HUES64 (cell line): ENCODE measurements around the gene KRT86.
"Not testable (repeated sequence)": the region's sequence is repeated elsewhere in the genome, so short reads cannot be mapped to it uniquely, and the experiment has no call there.

Experiments
- H3K27ac ChIP-seq: 2 replicates; pipeline ENCODE4 v1.7.0; 2013; ENCODE audit warnings: low read depth, low read length, inconsistent platforms
- H3K27me3 ChIP-seq: 2 replicates; pipeline ENCODE4 v1.6.1; 2013; ENCODE audit warnings: mild to moderate bottlenecking, low read length; ENCODE audit not compliant: insufficient read depth
- H3K36me3 ChIP-seq: 2 replicates; pipeline ENCODE4 v1.6.1; 2013; ENCODE audit warnings: mild to moderate bottlenecking, low read length; ENCODE audit not compliant: insufficient read depth
- H3K4me1 ChIP-seq: 2 replicates; pipeline ENCODE4 v1.6.1; 2013; ENCODE audit warnings: mild to moderate bottlenecking, low read length, moderate library complexity; ENCODE audit not compliant: insufficient read depth
- H3K4me3 ChIP-seq: 2 replicates; pipeline ENCODE4 v1.5.1; 2013; ENCODE audit warnings: mild to moderate bottlenecking, low read length, moderate library complexity
- H3K9ac ChIP-seq: 2 replicates; pipeline ENCODE4 v1.6.1; 2013; ENCODE audit warnings: mild to moderate bottlenecking, low read depth, low read length
- H3K9me3 ChIP-seq: 2 replicates; pipeline ENCODE4 v1.6.1; 2013; ENCODE audit warnings: low read depth, low read length; ENCODE audit not compliant: insufficient read depth
- WGBS: fragments of 150-250, 120-280 bp; methylation state at CpG from one replicate; pipeline ENCODE4 v1.1.7; 2013; ENCODE audit warnings: missing lambda C conversion rate; 5-methylcytosine and 5-hydroxymethylcytosine counted together

Gene KRT86

DNA sequence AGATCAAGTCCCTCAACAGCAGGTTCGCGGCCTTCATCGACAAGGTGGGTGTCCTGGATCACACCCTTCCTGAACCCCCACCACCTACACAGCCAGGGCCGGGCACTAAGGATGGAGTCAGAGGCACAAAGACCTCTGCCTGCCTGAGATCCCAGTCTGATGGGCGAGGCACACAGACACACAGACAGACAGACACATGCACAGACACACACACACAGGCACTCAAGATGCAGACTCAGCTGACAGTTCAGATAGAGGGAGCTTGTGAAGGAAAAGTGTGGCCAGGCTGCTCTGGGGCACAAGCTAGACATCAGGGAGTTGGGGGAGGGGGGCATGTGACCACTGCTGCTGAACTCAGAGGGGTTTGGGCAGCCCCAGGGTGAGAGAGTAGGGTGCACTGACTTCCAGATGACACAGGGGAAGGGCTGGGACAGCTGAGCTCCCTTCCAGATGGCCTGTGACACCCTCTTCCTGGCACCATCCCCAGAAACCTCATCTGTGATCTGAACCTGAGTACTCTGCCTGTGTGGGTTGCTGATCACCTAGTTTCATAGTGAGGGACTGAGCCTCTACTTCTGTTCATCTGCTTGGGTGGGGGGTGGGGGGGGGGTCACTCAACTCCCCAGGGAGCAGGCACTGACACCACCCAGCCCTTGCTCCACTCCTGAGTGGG is 27.9 kb downstream of the KRT86 start:
- H3K9ac ChIP-seq, H3K4me1 ChIP-seq: not testable (repeated sequence)
- no CpG with 5 or more reads among the region's 5 CpGs for WGBS

DNA sequence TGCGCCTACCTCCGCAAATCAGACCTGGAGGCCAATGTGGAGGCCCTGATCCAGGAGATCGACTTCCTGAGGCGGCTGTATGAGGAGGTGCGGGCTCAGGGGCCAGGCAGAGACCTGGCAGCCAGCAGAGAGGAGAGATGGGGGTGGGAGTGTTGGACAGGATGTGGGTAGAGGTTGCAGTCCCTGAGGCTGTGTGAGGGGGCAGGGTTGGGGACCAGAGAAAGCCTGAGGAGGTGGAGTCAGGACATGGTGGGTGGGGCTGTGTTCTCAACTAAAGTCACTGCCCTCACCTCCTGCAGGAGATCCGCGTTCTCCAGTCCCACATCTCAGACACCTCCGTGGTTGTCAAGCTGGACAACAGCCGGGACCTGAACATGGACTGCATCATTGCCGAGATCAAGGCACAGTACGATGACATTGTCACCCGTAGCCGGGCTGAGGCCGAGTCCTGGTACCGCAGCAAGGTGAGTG is 30.5 kb downstream of the KRT86 start:
- 88% methylated on average over 15 of the region's 15 CpGs for WGBS
- not testable (repeated sequence) for H3K9ac ChIP-seq, H3K4me3 ChIP-seq, H3K4me1 ChIP-seq, H3K27ac ChIP-seq, H3K9me3 ChIP-seq, H3K36me3 ChIP-seq
- peaks cover 39% of the 10 kb centered on the region for H3K27me3 ChIP-seq

More for the DNA sequence above, 27.9 kb downstream of the KRT86 start:
- not testable (repeated sequence) for H3K9me3 ChIP-seq, H3K27ac ChIP-seq, H3K4me3 ChIP-seq, H3K36me3 ChIP-seq
- peaks cover 26% of the 10 kb centered on the region for H3K27me3 ChIP-seq

DNA sequence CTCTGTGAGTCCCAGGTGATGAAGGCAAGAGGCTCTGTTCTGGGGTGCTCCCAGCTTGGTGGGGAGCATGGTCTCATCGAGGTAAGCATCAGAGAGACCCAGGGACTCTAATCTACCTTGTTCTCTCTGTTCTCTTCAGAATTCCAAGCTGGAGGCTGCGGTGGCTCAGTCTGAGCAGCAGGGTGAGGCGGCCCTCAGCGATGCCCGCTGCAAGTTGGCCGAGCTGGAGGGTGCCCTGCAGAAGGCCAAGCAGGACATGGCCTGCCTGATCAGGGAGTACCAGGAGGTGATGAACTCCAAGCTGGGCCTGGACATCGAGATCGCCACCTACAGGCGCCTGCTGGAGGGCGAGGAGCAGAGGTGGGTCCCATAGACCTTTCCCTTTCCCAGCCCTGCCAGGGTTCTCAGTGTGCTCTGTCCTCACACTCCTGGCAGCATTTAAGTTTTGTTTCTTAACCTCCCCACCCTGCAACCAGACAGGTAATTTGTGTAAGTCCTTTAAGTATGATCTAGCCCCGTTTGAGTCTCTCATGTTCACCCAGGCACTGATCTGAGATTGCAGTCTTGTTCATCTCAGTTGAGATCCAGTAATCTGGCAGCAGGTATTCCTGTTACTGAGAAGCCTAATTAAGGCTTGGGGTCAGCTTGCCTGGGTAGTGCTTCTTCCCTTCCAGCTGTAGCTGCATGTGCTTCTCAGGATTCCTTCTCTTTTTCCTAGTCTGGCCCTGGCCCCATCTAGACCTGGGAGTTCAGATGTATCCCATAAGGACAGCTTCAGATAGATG is 31.7 kb downstream of the KRT86 start:
- Histone ChIP-seq H3K27ac (no peak overlapping the region), H3K36me3 (no peaks in the 10 kb centered on the region), H3K9ac (no peak overlapping the region), H3K27me3 (peaks cover 50% of the 10 kb centered on the region), H3K4me3 (no peak overlapping the region), H3K4me1 (peaks cover 7% of the 10 kb centered on the region), H3K9me3 (no peaks in the 10 kb centered on the region)
- WGBS = 63% methylated on average over 11 of the region's 11 CpGs

DNA sequence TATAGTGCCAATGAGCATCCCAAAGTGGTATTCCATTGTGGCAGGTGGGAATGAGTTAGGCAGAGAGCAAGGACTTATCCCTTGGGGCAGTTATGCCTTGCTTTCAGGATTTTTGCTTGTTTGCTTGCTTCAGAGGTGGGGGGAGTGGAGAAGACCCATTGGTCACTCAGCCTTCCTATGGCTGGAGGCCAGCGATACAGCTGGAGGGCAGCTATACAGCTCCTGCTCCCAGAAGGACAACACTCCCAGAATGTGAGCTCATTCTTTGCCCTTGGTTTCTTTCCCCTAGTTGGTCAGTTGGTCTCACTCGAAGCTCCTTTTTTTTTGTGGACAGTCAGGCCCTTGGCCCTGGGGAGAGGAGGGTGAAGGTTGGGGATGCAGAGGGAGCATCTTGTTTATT is 32.3 kb downstream of the KRT86 start:
- H3K27me3 ChIP-seq = peaks cover 52% of the 10 kb centered on the region
- H3K4me1 ChIP-seq = peaks cover 7% of the 10 kb centered on the region
- H3K4me3 ChIP-seq = no peak overlapping the region
- H3K36me3 ChIP-seq = no peaks in the 10 kb centered on the region
- no peak overlapping the region for H3K27ac ChIP-seq
- H3K9me3 ChIP-seq = no peaks in the 10 kb centered on the region
- H3K9ac ChIP-seq = no peak overlapping the region
- 92% methylated on average over 2 of the region's 2 CpGs for WGBS

DNA sequence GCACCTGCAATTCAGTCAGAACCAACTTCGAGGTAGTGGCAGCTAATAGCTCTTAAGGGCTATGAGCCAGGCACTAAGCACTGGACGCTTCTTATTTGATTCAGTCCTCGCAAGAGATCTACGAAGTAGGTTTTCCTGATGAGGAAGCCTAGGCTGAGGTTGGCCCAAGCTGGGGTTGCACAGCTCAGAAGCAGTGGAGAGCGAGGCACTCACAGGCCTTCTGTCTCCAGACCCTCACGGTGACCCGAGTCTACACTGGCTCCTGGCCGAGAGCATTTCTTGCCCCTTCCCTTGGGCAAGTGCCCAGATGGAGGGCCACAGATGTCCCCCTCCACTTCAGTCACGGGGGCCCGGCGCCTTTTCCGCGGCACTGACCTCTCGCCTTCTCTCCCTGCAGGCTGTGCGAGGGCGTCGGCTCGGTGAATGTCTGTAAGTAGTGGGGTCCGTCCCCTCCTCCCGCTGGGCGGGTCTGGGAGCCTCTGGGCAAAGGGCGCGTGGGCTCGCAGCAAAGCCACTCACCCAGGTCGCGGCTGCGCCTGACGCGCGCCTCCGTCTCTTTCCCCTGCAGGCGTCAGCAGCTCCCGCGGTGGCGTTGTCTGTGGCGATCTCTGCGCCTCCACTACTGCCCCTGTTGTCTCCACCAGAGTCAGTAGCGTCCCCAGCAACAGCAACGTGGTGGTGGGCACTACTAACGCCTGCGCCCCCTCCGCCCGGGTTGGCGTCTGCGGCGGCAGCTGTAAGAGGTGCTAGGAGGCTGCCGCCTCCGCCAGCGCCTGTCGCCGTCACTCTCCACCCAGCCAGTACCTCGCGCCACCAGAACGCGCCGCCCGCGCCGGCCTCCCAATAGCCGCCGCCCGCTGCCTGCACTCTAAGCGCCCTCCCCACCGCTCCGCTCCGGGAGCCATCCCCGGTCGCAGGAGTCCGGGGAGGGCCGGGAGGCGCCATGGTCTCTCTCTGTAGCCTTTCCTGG is 33.7 kb downstream of the KRT86 start:
- Histone ChIP-seq H3K4me1 (peaks cover 7% of the 10 kb centered on the region), H3K9me3 (no peaks in the 10 kb centered on the region), H3K4me3 (peak overlapping the region; percentile 58), H3K9ac (peak overlapping the region; percentile 57), H3K36me3 (no peaks in the 10 kb centered on the region), H3K27me3 (peaks cover 52% of the 10 kb centered on the region), H3K27ac (no peak overlapping the region)
- WGBS = 9% methylated on average over 70 of the region's 71 CpGs

DNA sequence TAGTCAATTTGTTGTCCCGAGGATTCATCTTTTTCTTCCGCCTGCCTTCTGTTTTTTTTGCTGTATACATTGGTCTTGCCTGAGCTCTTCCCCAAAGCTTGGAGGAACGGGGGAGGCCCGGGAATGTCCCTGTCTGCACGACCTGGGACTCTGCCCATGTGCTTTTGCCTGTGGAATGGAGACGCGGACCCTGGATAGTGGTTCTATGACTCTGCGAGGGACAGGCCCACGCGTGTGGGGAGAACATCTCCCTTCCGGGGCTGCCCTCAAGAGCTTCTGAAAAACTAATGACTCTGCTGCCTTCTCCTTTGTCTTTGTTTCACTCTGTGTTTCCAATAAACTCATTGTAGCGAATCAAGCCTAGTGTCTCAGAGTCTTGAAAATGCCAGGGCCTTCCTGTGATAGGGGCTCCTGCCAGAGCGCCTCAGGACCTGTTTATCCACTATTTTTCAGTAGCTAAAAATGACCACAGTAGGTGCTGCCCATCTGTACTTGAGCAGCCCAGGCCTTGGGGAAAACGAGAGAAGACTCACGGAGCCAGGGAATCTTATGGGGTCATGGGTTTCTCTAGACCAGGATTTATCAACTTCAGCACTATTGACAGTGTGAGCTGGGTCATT is 34.5 kb downstream of the KRT86 start:
- H3K9me3 ChIP-seq = no peaks in the 10 kb centered on the region
- H3K27ac ChIP-seq = no peak overlapping the region
- H3K4me3 ChIP-seq = peak overlapping the region; percentile 58
- WGBS = 54% methylated on average over 15 of the region's 15 CpGs
- no peak overlapping the region; the same call in 1 of the 2 replicates for H3K9ac ChIP-seq
- H3K4me1 ChIP-seq = peaks cover 7% of the 10 kb centered on the region
- peaks cover 52% of the 10 kb centered on the region for H3K27me3 ChIP-seq
- H3K36me3 ChIP-seq = no peaks in the 10 kb centered on the region

DNA sequence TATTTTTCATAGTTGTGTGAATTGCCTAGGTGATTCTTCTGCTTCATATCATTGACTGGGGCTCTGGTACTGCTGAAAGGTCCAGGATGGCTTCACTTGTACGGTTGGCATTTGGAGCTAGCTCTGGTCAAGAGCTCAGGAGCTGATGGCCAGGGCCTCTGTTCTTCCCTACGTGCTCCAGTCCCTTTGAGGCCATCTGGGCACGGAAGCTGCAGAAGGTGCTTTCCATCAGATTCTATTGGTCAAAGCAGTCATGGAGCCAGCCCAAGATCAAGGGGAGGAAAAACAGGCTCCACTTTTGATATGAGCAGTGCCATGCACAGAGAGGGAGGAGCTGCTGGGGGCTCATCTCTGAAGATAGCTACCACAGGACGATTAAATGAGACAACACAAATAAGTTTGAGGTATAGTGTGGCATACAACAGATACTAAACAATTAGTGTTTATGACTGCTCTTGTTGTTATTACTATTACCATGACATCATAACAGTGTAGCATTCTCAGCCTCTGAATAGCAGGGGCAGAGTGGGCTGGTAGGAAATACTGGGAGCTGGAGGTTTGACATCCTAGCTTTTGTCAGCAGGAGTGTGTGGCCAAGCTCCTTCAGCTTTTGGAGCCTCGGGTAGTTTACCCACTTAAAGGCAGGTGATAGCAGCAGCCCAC is 36.3 kb downstream of the KRT86 start:
- Histone ChIP-seq H3K9ac (no peak overlapping the region), H3K36me3 (no peaks in the 10 kb centered on the region)
- 92% methylated on average over 5 of the region's 5 CpGs for WGBS

DNA sequence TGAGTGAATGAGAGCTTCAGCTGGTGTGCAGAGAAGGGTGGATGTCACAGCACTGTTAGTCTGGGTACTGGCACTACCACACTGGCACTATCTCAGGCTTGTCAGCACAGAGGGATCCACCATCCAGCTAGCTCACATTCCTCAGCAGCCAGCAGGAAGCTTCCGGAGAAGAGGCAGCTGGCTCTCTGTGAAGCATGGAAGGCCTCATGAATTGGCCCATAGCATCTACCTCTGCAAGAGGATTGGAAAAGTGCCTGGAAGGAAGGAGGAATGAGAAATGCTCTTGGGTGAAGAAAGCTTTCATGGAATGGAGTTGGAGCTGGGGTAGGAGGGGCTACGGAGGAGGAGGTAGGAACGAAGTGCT is 36.8 kb downstream of the KRT86 start:
- H3K4me1 ChIP-seq = peaks cover 7% of the 10 kb centered on the region
- 87% methylated on average over 3 of the region's 3 CpGs for WGBS
- H3K9ac ChIP-seq = no peak overlapping the region
- peaks cover 50% of the 10 kb centered on the region for H3K27me3 ChIP-seq
- H3K4me3 ChIP-seq = no peak overlapping the region
- H3K36me3 ChIP-seq = no peaks in the 10 kb centered on the region
- no peaks in the 10 kb centered on the region for H3K9me3 ChIP-seq
- no peak overlapping the region for H3K27ac ChIP-seq

More for the DNA sequence above, 36.3 kb downstream of the KRT86 start:
- Histone ChIP-seq H3K9me3 (no peaks in the 10 kb centered on the region), H3K4me1 (peaks cover 7% of the 10 kb centered on the region), H3K27me3 (peaks cover 52% of the 10 kb centered on the region), H3K27ac (no peak overlapping the region), H3K4me3 (no peak overlapping the region)

DNA sequence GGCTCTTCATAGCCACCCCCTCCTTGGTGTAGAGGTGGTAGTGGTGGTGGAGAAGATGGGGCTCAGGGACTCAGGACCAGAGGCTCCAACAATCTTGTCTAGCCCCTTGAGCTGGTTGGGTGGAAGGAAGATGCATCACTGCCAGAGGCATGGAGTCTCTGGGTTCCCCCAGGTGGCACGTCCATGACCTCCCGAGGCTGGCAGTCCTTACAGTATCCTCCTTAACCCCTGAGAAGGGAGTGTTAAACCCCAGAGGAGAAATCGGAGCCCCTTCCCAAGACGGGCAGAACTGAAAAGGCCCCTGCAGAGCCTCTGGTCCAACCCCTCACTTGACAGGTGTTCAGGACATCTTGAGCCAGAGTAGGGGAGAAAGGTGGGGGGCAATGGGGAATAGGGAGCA is 37.6 kb downstream of the KRT86 start:
- H3K27me3 ChIP-seq = peaks cover 42% of the 10 kb centered on the region
- WGBS = 92% methylated on average over 4 of the region's 4 CpGs
- H3K27ac ChIP-seq = no peak overlapping the region
- H3K4me1 ChIP-seq = peaks cover 7% of the 10 kb centered on the region
- H3K9ac ChIP-seq = no peak overlapping the region
- no peak overlapping the region for H3K4me3 ChIP-seq
- H3K36me3 ChIP-seq = no peaks in the 10 kb centered on the region
- no peaks in the 10 kb centered on the region for H3K9me3 ChIP-seq

DNA sequence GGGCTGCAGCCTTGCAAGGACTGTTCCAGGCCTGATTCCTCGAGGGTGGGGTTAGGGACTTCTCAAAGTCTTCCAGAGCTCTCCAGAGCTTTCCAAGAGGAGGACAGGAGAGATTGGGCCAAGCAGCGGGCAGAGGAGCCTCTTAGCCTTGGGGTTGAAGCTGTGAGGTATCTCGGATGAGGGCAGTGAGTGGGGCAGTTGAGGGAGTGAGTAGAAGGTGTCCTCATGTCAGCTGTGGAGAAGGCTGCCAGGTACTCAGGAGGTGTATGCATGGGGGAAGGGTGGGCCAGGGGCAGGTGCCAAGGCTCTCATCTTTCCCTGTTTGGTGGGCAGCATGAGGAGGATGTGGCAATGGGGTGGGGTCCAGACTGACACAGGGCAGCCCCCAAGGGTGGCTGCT is 39.0 kb downstream of the KRT86 start:
- H3K4me1 ChIP-seq = peaks cover 7% of the 10 kb centered on the region
- no peak overlapping the region for H3K27ac ChIP-seq
- peaks cover 28% of the 10 kb centered on the region for H3K27me3 ChIP-seq
- H3K9ac ChIP-seq = no peak overlapping the region
- WGBS = 83% methylated on average over 3 of the region's 3 CpGs
- H3K36me3 ChIP-seq = no peaks in the 10 kb centered on the region
- no peaks in the 10 kb centered on the region for H3K9me3 ChIP-seq
- H3K4me3 ChIP-seq = no peak overlapping the region
